Hepatocyte (in vitro differentiated cells): Measurements from ENCODE around the gene USP6NL. TPM values are rescaled to one million over a fixed set of nuclear protein-coding genes. Genes with fewer than 3 reads are reported as not detected.

Experiments
- DNase-seq: peaks from one replicate; pipeline ENCODE4 v3.0.0-alpha.2; 2016; ENCODE audit warnings: low spot score
- H2AFZ ChIP-seq: fragments of 200-600 bp; sonication (generic); 2 replicates; pipeline ENCODE4 v1.6.0; 2016; ENCODE audit warnings: antibody characterized with exemption, mild to moderate bottlenecking
- H3K27ac ChIP-seq: fragments of 200-600 bp; sonication (generic); 2 replicates; pipeline ENCODE4 v1.5.1; 2016; ENCODE audit warnings: mild to moderate bottlenecking
- H3K27me3 ChIP-seq: fragments of 200-600 bp; sonication (generic); 2 replicates; pipeline ENCODE4 v1.6.1; 2016
- H3K36me3 ChIP-seq: fragments of 200-600 bp; sonication (generic); replicated peaks from 2 replicates; pipeline ENCODE4 v1.5.1; 2016; ENCODE audit warnings: low read depth; ENCODE audit not compliant: insufficient read depth
- H3K4me1 ChIP-seq: fragments of 200-600 bp; sonication (generic); 2 replicates; pipeline ENCODE4 v1.5.1; 2016; ENCODE audit warnings: mild to moderate bottlenecking, moderate library complexity; ENCODE audit not compliant: insufficient read depth
- H3K4me2 ChIP-seq: fragments of 200-600 bp; sonication (generic); 2 replicates; pipeline ENCODE4 v1.6.0; 2016
- H3K4me3 ChIP-seq: fragments of 200-600 bp; sonication (generic); 2 replicates; pipeline ENCODE4 v1.5.1; 2016; ENCODE audit warnings: mild to moderate bottlenecking
- H3K79me2 ChIP-seq: fragments of 200-600 bp; sonication (generic); 2 replicates; pipeline ENCODE4 v1.6.0; 2017; ENCODE audit warnings: mild to moderate bottlenecking
- H3K9me2 ChIP-seq: fragments of 200-600 bp; sonication (generic); replicated peaks from 2 replicates; pipeline ENCODE4 v1.6.0; 2017; ENCODE audit warnings: mild to moderate bottlenecking; ENCODE audit not compliant: insufficient read depth
- H3K9me3 ChIP-seq: fragments of 200-600 bp; sonication (generic); 2 replicates; pipeline ENCODE4 v1.5.1; 2016; ENCODE audit warnings: low read depth, mild to moderate bottlenecking
- H4K20me1 ChIP-seq: fragments of 200-600 bp; sonication (generic); 2 replicates; pipeline ENCODE4 v1.6.0; 2016; ENCODE audit warnings: mild to moderate bottlenecking; ENCODE audit not compliant: insufficient read depth, poor library complexity, severe bottlenecking
- CTCF ChIP-seq: fragments of 200-600 bp; sonication (generic); IDR thresholded peaks from 2 replicates; pipeline ENCODE4 v1.5.1; 2016; ENCODE audit warnings: antibody characterized with exemption, mild to moderate bottlenecking; ENCODE audit not compliant: poor library complexity
- EZH2 ChIP-seq: fragments of 200-600 bp; sonication (generic); IDR thresholded peaks from 2 replicates; pipeline ENCODE4 v1.6.1; 2016; ENCODE audit warnings: antibody characterized with exemption, mild to moderate bottlenecking, borderline replicate concordance
- EZH2phosphoT487 ChIP-seq: fragments of 200-600 bp; sonication (generic); IDR thresholded peaks from one replicate; pipeline ENCODE4 v1.6.1; 2018; ENCODE audit warnings: antibody characterized with exemption, mild to moderate bottlenecking, low read depth, moderate library complexity; ENCODE audit not compliant: unreplicated experiment, severe bottlenecking
- WGBS: methylation state at CpG from one replicate; pipeline ENCODE4 v1.1.6; 2016; ENCODE audit warnings: low lambda C conversion rate; ENCODE audit errors: missing lambda C conversion rate; 5-methylcytosine and 5-hydroxymethylcytosine counted together
- polyA plus RNA-seq: library from polyadenylated mRNA; unstranded; fragments of >200 nt; fragmentation: Nextera tagmentation; extraction: Ambion mirVana; gene quantifications from 2 replicates; pipeline ENCODE4 v1.2.1, GENCODE V29; 2016
- total RNA-seq: library from RNA; depleted of rRNA; stranded (reverse); fragments of >200 nt; gene quantifications from 2 replicates; pipeline ENCODE4 v1.2.3, GENCODE V29; 2014

Gene USP6NL
- total and polyA plus RNA-seq, 2 experiments from 2014 or later: 14.9 to 20.8 TPM

DNA sequence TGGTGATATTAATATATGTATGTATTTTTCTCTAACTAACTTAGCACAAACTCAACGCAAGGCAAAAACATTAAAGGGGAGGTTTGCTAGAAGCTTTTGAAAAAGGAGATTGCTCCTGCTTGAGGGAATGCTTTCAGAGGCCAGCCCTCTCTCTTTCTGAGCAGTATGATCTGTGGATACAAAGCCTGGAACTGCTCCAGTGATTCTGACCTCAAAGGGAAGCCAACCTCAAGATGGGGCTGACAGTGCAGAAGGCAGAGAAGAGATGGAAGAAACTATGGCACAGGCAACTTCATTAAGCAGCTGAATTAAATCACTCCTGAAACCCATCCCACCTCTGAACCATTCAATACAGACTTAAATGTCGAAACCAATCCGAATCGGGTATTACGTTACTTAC is 102.4 kb downstream of the USP6NL start:
- Histone ChIP-seq H3K9me3 (no peaks in the 10 kb centered on the region), H3K27me3 (no peaks in the 10 kb centered on the region), H3K79me2 (peaks cover 7% of the 10 kb centered on the region), H3K9me2 (no peaks in the 10 kb centered on the region), H2AFZ (no peak overlapping the region), H3K36me3 (no peaks in the 10 kb centered on the region), H3K27ac (no peak overlapping the region), H3K4me1 (no peaks in the 10 kb centered on the region), H3K4me2 (no peak overlapping the region), H4K20me1 (no peaks in the 10 kb centered on the region), H3K4me3 (no peak overlapping the region)
- no peak for TF ChIP-seq EZH2
- no peak for TF ChIP-seq EZH2phosphoT487
- no peak for TF ChIP-seq CTCF
- DNase-seq: no peak
- WGBS: 92% methylated on average over 5 of the region's 5 CpGs

DNA sequence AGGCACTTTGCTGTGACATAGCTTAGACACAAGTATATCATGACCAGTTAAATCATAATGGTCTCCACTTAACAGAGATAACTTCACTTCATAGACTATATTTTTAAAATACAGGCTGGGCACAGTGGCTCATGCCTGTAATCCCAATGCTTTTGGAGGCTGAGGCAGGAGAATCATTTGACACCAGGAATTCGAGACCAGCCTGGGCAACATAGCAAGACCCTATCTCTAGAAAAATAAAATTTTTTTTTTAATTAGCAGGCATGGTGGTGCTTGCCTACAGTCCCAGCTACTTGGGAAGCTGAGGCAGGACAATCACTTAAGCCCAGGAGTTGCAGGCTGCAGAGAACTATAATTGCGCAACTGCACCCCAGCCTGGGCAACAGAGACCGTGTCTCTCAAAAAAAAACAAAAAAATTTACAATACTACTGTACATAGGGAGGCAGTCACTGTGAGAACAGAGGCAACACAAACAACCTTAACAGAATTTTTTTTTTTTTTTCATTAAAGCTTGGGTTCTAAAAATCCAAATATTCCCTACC is 105.1 kb downstream of the USP6NL start:
- no peak for DNase-seq
- WGBS: 98% methylated on average over 3 of the region's 3 CpGs
- Histone ChIP-seq H3K4me3 (no peak overlapping the region), H4K20me1 (no peaks in the 10 kb centered on the region), H3K27ac (no peak overlapping the region), H3K36me3 (no peaks in the 10 kb centered on the region), H3K4me2 (no peak overlapping the region), H2AFZ (no peak overlapping the region), H3K79me2 (peaks cover 7% of the 10 kb centered on the region), H3K4me1 (no peaks in the 10 kb centered on the region), H3K9me3 (no peaks in the 10 kb centered on the region), H3K27me3 (no peaks in the 10 kb centered on the region), H3K9me2 (no peaks in the 10 kb centered on the region)
- TF ChIP-seq EZH2 (no peak), EZH2phosphoT487 (no peak)

- Histone ChIP-seq H3K4me1 (no peaks in the 10 kb centered on the region), H2AFZ (no peak overlapping the region), H3K36me3 (no peaks in the 10 kb centered on the region), H3K9me3 (no peaks in the 10 kb centered on the region), H3K4me2 (no peak overlapping the region), H3K27me3 (no peaks in the 10 kb centered on the region), H4K20me1 (no peaks in the 10 kb centered on the region), H3K79me2 (peaks cover 7% of the 10 kb centered on the region), H3K9me2 (no peaks in the 10 kb centered on the region), H3K27ac (no peak overlapping the region), H3K4me3 (no peak overlapping the region)
- no peak for DNase-seq
- WGBS: 87% methylated on average over 3 of the region's 3 CpGs
- TF ChIP-seq CTCF: no peak
- TF ChIP-seq EZH2: no peak
- TF ChIP-seq EZH2phosphoT487: no peak
Measured at GRCh38 chr10:11505639-11506038, 105.8 kb downstream of the USP6NL start.

GRCh38 chr10:11504566-11505285 is 106.7 kb downstream of the USP6NL start:
- Histone ChIP-seq H3K27me3 (no peaks in the 10 kb centered on the region), H3K4me1 (no peaks in the 10 kb centered on the region), H3K9me2 (no peaks in the 10 kb centered on the region), H3K4me2 (no peak overlapping the region), H3K36me3 (no peaks in the 10 kb centered on the region), H3K27ac (no peak overlapping the region), H3K79me2 (peaks cover 7% of the 10 kb centered on the region), H2AFZ (no peak overlapping the region), H3K9me3 (no peaks in the 10 kb centered on the region), H3K4me3 (no peak overlapping the region), H4K20me1 (no peaks in the 10 kb centered on the region)
- WGBS: 88% methylated on average over 7 of the region's 7 CpGs
- no peak for DNase-seq
- no peak for TF ChIP-seq CTCF
- TF ChIP-seq EZH2phosphoT487: no peak
- TF ChIP-seq EZH2: no peak
